Measurements from ENCODE around the gene SPATS1. TPM values are rescaled to one million over a fixed set of nuclear protein-coding genes. Genes with fewer than 3 reads are reported as not detected.

Gene SPATS1
- polyA plus RNA-seq, 1 donor (not counting 4 experiments of a cell fraction or from before 2014, with no cell fraction given) = not detected

GRCh38 chr6:44387346-44388134 lies 45.1 kb downstream of the SPATS1 start, which contains the start of gene CDC5L:
Gene CDC5L (plus strand): TSS chr6:44387706. CDS start chr6:44387824, 118 bp downstream.
- Histone ChIP-seq H3K9me1 (ENCODE audit: control insufficient read depth, extremely low read depth, insufficient read depth, low read length) (no peaks in the 10 kb centered on the region), H3K36me3 (ENCODE audit: control insufficient read depth in 2 of 2, extremely low read depth in 1 of 2, insufficient read depth in 2 of 2, low read length in 2 of 2) (peaks cover 4% of the 10 kb centered on the region in 2 experiments), H3K4me3 (ENCODE audit: control insufficient read depth in 2 of 3, extremely low read depth in 1 of 3, insufficient read depth in 2 of 3, low read depth in 1 of 3, low read length in 3 of 3) (peak within 1 kb of the TSS; percentile 57 to 95 (median 92)), H3K9ac (ENCODE audit: control insufficient read depth, extremely low read depth, insufficient read depth, low read length) (peak within 1 kb of the TSS; percentile 97), H3K27ac (ENCODE audit: control insufficient read depth, insufficient read depth, low read length) (peak within 1 kb of the TSS; percentile 94), H4K20me1 (ENCODE audit: control insufficient read depth, extremely low read depth, insufficient read depth, low read length) (peaks cover 2% of the 10 kb centered on the region), H3K27me3 (ENCODE audit: control insufficient read depth, extremely low read depth, insufficient read depth, low read length) (no peaks in the 10 kb centered on the region), H3K9me3 (ENCODE audit: control insufficient read depth, low read depth, low read length) (no peaks in the 10 kb centered on the region), H2AFZ (ENCODE audit: control insufficient read depth, low read length) (peak within 1 kb of the TSS; percentile 98), H3K79me2 (ENCODE audit: control insufficient read depth, insufficient read depth, low read length) (peaks cover 35% of the 10 kb centered on the region), H3K4me1 (ENCODE audit: control insufficient read depth, extremely low read depth, insufficient read depth, low read length) (peaks cover 15% of the 10 kb centered on the region), H3K4me2 (ENCODE audit: control insufficient read depth, extremely low read depth, insufficient read depth, low read depth, low read length) (peak within 1 kb of the TSS; percentile 99)
- TF ChIP-seq EZH2 (IDR thresholded peaks at IDR 0.05; ENCODE audit: low read length) (no peak), CTCF (optimal IDR thresholded peaks at IDR 0.05 in 1 of 3, IDR thresholded peaks at IDR 0.05 in 1 of 3, conservative IDR thresholded peaks at IDR 0.05 in 1 of 3; ENCODE audit: extremely low read depth in 1 of 3, insufficient read depth in 2 of 3, low read length in 3 of 3) (no peak)
- FAIRE-seq = peak; percentile 89
- DNase-seq (ENCODE audit: low read depth, low spot score) = peak; percentile 98
- dilution Hi-C loops (cut with MboI; ENCODE audit: extremely low pct_ligation_motif_present, low sequenced_read_pairs) = no loop called here

GRCh38 chr6:44388135-44388487 lies 45.7 kb downstream of the SPATS1 start:
- no peak for FAIRE-seq
- peak overlapping the region; percentile 94 for H3K27ac ChIP-seq (ENCODE audit: control insufficient read depth, insufficient read depth, low read length)

More at GRCh38 chr6:44388135-44388487, 45.7 kb downstream of the SPATS1 start:
- peaks cover 15% of the 10 kb centered on the region for H3K4me1 ChIP-seq (ENCODE audit: control insufficient read depth, extremely low read depth, insufficient read depth, low read length)
- peak overlapping the region; percentile 99 for H3K4me2 ChIP-seq (ENCODE audit: control insufficient read depth, extremely low read depth, insufficient read depth, low read depth, low read length)
- dilution Hi-C loops (cut with MboI; ENCODE audit: extremely low pct_ligation_motif_present, low sequenced_read_pairs) = no loop called here
- H3K27me3 ChIP-seq (ENCODE audit: control insufficient read depth, extremely low read depth, insufficient read depth, low read length) = no peaks in the 10 kb centered on the region
- peak overlapping the region; percentile 57 to 95 (median 92) for H3K4me3 ChIP-seq (ENCODE audit: control insufficient read depth in 2 of 3, extremely low read depth in 1 of 3, insufficient read depth in 2 of 3, low read depth in 1 of 3, low read length in 3 of 3)
- peaks cover 35% of the 10 kb centered on the region for H3K79me2 ChIP-seq (ENCODE audit: control insufficient read depth, insufficient read depth, low read length)
- H2AFZ ChIP-seq (ENCODE audit: control insufficient read depth, low read length) = peak overlapping the region; percentile 28
- H3K9me1 ChIP-seq (ENCODE audit: control insufficient read depth, extremely low read depth, insufficient read depth, low read length) = no peaks in the 10 kb centered on the region
- DNase-seq (ENCODE audit: low read depth, low spot score) = no peak
- H3K9me3 ChIP-seq (ENCODE audit: control insufficient read depth, low read depth, low read length) = no peaks in the 10 kb centered on the region
- H3K36me3 ChIP-seq (ENCODE audit: control insufficient read depth in 2 of 2, extremely low read depth in 1 of 2, insufficient read depth in 2 of 2, low read length in 2 of 2) = peaks cover 4% of the 10 kb centered on the region in 2 experiments
- H3K9ac ChIP-seq (ENCODE audit: control insufficient read depth, extremely low read depth, insufficient read depth, low read length) = peak overlapping the region; percentile 97
- no peak for TF ChIP-seq CTCF (optimal IDR thresholded peaks at IDR 0.05 in 1 of 3, IDR thresholded peaks at IDR 0.05 in 1 of 3, conservative IDR thresholded peaks at IDR 0.05 in 1 of 3; ENCODE audit: extremely low read depth in 1 of 3, insufficient read depth in 2 of 3, low read length in 3 of 3)
- no peak for TF ChIP-seq EZH2 (IDR thresholded peaks at IDR 0.05; ENCODE audit: low read length)
- peaks cover 2% of the 10 kb centered on the region for H4K20me1 ChIP-seq (ENCODE audit: control insufficient read depth, extremely low read depth, insufficient read depth, low read length)
